ENCODE data around the gene PC. TPM values are rescaled to one million over a fixed set of nuclear protein-coding genes. Genes with fewer than 3 reads are reported as not detected.

PC gene
- total and polyA plus RNA-seq, 9 of the 15 experiments (the other 6 are each of a cell fraction or from before 2014, with no cell fraction given), result 0.94 to 38.0 (median 8.7) TPM

DNA sequence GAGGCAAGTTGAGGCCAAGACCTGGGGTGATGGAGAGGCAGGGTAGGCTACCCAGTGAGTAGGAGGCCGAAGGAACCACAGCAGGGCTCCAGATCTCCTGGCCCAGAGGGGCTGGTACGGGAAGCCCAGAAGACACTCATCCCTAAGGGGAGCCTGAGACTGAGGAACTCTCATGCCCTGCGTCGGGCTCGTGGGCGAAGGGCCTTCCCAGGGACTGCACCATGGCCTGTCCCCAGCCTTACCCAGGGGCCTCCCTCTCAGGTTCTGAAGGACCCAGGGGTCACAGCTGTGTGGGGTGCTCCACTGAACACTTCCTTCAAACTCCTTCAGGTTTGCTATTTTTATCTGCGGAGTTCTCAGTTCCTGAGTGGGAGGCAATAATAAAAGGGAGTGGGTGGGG, 48.9 kb upstream of the PC start (continued):
- TF ChIP-seq, protein P1, sequence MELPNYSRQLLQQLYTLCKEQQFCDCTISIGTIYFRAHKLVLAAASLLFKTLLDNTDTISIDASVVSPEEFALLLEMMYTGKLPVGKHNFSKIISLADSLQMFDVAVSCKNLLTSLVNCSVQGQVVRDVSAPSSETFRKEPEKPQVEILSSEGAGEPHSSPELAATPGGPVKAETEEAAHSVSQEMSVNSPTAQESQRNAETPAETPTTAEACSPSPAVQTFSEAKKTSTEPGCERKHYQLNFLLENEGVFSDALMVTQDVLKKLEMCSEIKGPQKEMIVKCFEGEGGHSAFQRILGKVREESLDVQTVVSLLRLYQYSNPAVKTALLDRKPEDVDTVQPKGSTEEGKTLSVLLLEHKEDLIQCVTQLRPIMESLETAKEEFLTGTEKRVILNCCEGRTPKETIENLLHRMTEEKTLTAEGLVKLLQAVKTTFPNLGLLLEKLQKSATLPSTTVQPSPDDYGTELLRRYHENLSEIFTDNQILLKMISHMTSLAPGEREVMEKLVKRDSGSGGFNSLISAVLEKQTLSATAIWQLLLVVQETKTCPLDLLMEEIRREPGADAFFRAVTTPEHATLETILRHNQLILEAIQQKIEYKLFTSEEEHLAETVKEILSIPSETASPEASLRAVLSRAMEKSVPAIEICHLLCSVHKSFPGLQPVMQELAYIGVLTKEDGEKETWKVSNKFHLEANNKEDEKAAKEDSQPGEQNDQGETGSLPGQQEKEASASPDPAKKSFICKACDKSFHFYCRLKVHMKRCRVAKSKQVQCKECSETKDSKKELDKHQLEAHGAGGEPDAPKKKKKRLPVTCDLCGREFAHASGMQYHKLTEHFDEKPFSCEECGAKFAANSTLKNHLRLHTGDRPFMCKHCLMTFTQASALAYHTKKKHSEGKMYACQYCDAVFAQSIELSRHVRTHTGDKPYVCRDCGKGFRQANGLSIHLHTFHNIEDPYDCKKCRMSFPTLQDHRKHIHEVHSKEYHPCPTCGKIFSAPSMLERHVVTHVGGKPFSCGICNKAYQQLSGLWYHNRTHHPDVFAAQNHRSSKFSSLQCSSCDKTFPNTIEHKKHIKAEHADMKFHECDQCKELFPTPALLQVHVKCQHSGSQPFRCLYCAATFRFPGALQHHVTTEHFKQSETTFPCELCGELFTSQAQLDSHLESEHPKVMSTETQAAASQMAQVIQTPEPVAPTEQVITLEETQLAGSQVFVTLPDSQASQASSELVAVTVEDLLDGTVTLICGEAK (IDR thresholded peaks at IDR 0.05), result no peak
- TF ChIP-seq, protein P1 (CRISPR knock-in tag; IDR thresholded peaks at IDR 0.05), result no peak
- TF ChIP-seq, protein P2, sequence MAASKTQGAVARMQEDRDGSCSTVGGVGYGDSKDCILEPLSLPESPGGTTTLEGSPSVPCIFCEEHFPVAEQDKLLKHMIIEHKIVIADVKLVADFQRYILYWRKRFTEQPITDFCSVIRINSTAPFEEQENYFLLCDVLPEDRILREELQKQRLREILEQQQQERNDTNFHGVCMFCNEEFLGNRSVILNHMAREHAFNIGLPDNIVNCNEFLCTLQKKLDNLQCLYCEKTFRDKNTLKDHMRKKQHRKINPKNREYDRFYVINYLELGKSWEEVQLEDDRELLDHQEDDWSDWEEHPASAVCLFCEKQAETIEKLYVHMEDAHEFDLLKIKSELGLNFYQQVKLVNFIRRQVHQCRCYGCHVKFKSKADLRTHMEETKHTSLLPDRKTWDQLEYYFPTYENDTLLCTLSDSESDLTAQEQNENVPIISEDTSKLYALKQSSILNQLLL (CRISPR knock-in tag; IDR thresholded peaks at IDR 0.05; ENCODE audit: borderline replicate concordance), result no peak
- TF ChIP-seq, protein P3, sequence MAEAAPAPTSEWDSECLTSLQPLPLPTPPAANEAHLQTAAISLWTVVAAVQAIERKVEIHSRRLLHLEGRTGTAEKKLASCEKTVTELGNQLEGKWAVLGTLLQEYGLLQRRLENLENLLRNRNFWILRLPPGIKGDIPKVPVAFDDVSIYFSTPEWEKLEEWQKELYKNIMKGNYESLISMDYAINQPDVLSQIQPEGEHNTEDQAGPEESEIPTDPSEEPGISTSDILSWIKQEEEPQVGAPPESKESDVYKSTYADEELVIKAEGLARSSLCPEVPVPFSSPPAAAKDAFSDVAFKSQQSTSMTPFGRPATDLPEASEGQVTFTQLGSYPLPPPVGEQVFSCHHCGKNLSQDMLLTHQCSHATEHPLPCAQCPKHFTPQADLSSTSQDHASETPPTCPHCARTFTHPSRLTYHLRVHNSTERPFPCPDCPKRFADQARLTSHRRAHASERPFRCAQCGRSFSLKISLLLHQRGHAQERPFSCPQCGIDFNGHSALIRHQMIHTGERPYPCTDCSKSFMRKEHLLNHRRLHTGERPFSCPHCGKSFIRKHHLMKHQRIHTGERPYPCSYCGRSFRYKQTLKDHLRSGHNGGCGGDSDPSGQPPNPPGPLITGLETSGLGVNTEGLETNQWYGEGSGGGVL (CRISPR knock-in tag; IDR thresholded peaks at IDR 0.05), result no peak
